GM19351 (cell line): ENCODE measurements around the gene OSBPL1A.
A peak's percentile ranks its signal among the peaks of the same experiment; 100 is the strongest.

ENCODE experiments used
- ATAC-seq: cut with Tn5 transposase; IDR thresholded peaks from one replicate; pipeline ENCODE4 v1.9.1; 2021; ENCODE audit warnings: mild to moderate bottlenecking, moderate library complexity; ENCODE audit not compliant: unreplicated experiment

OSBPL1A gene

DNA sequence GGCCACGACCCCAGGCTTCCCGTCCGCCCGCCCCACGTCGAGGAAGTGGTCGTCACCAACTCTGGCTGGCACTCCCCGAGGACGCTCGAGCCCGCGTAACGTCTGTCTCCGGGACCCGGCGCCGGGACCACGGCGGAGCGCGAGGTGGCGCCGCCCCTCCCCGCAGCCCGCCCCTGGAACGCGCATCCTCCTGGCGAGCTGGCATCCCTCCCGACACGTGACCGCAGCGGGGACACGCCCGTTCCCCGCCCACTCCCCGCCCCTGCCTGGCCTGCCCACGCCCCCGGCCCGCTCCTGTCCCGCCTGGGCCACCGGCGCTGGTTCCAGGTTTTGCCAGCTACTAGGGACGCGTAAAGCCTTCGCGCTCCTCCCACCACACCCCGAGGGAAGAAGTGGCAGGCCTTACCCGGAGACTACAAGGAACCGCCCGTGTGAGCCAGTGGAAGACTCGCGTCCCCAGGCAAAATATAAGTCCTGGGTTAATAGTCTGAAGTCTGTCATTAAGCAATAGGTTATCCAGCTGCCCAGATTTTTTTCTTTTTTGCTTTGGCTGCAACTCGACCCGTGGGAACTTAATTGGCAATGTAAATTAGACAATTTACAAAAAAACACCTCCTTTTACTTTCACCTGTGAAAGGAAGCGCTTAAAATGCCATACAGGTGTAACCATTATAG, at the start of gene OSBPL1A:
Gene OSBPL1A, minus strand, starts transcription at position 131 of the 675 bp plus-strand sequence. CDS start 20,291 bp downstream, outside the sequence.
- ATAC-seq = no peak

DNA sequence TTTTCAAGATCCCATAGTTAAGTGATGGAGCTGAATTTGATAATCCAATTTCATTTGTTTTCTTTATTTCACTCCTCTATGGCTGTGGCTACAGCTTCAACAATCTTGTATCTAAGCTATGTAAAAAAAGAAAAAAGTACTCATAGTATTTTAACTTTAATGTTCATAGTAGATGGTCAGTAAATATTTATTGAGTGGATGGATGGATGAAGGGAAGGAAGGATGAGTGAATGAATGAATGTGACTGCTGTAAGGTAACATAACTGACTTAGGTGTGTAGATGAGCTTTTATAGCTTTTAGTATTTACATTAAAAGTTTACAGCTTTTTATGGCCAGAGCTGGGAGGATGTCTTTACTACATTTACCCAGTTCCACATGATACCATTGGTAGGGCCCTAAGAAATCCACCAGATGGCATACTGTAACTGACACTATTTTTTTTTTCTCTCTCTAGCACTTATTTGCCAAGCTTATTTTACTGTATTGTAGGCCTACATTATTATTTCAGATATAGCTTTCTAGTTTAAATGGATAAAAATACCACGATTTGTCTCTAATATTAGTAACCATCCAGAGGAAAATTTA, 49.4 kb upstream of the OSBPL1A start:
- ATAC-seq = no peak

DNA sequence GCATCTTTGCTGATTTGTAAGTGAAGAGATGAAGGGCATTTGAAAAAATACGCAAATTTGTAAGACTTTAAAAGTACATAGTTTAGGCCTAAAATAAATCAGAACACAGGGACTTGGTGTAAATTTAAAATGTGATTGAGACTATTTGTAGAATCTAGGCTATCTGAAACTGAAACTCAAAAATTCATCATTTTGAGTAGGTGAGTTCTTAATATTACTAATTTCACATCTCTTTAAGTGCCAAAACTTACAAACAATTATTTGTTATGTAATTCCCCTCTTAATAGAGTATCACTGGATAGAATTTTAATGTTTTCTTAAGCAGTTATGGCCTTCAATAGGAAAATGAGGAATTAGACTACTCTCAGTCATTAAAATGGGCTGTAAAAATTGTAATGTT, 48.8 kb upstream of the OSBPL1A start:
- ATAC-seq = peak; percentile 71

DNA sequence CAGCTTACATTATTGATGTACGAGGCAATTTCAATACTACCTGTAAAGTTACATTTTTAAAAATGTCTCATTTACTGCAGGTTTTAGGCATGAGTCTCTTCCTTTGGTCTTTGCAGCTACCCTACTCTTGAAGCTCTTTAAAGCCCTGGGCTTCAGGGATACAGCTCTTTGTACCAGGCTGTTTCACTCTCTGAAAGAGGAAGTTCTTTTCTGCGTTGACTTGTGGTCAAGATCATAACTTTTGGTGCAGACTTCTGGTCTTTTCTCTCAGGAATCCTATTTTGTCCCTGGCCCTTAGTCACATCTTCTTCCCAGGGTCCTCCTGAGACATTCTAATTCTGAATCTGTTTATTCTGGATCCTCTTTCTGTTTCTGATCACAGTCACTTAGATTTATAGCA, 46.2 kb upstream of the OSBPL1A start:
- ATAC-seq = peak; percentile 75

DNA sequence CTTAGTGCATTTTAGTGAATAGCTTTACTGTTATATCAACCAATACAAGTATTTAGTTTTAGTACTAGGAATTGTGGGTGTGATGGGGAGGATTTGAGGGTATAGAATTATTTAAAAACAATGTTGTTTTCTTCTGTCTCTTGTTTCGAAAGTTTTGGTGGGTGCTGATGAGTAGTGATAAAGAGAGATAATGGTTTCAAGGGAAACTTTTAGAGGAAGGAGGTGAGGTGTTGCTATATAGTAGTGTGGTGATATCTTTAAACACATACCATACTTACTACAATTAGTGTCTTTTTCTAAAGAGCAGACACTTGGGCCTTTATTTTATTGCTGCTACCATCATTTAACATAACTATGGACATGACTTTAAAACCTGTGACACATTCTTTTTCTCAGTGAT, 39.3 kb upstream of the OSBPL1A start:
- no peak for ATAC-seq

DNA sequence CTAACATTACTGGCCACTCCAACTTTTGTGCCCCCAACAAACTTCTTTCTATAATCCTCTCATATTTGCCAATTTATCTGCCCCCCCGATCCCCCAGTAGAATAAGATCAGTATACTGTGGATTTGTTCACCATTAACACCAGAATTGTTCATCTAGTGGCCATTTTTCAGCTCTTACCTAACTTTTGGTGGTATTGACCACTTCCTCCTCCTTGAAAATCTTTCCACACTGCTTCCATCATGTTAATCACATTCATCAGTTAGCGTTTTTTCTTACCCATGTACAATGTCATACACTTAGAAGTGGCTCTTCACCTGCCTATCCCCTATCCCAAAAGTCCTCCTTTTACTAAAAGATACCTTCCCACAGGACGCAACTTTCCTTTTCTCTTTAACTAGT, 35.0 kb upstream of the OSBPL1A start:
- no peak for ATAC-seq

DNA sequence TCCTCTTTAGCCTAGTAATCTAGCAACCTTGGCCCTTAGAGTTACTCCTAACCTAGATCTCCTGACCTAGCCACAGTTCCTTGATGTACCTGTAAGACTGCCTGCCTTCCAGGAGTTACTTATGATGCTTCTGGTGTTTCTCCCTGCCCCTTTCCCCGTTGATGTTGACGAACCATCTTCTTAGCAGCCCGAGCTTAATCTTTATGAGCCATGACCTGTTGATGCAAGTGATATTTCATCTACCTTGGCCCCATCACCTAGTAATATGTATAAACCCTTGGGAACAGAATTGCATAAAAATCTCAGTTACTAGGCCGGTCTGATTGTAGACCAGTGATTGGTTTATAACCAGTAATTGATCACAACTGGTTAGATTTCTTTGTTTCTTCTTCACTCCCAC, 31.6 kb upstream of the OSBPL1A start:
- ATAC-seq = no peak

DNA sequence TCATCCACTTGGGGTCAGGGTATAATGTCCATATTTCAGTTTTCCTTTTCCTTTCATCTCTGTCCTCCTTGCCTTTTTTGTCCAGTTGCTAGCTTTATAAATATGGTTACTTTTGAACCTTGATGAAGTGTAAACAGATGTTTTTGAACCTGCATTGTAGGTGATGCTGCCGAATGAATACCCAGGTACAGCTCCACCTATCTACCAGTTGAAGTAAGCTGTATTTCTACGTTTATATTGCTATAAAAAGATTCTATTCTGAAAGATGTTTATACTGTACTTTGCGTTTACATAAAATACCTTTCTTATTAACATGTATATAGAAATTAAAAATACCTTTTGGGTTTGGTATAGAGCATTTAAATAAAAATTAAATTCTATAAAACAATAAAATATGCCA, 31.1 kb upstream of the OSBPL1A start:
- no peak for ATAC-seq

DNA sequence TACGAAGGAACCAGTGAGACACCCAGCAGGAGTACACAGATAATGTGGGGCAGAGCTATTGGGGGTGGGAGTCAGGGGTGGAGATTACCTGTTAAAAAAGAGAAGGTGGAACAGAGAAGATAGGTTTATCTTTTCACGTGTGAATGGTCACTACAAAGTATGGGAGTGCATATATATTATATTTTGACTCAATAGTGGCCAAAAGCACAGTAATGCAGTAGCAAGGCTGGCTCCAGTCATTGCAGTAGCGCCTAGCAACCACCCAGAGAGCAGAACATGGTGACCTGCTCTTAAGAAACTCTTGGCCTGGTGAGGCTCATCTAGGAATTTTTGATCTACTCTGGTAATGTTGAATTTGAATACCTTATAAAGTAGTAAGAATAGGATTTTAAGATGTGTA, 29.9 kb upstream of the OSBPL1A start:
- no peak for ATAC-seq

DNA sequence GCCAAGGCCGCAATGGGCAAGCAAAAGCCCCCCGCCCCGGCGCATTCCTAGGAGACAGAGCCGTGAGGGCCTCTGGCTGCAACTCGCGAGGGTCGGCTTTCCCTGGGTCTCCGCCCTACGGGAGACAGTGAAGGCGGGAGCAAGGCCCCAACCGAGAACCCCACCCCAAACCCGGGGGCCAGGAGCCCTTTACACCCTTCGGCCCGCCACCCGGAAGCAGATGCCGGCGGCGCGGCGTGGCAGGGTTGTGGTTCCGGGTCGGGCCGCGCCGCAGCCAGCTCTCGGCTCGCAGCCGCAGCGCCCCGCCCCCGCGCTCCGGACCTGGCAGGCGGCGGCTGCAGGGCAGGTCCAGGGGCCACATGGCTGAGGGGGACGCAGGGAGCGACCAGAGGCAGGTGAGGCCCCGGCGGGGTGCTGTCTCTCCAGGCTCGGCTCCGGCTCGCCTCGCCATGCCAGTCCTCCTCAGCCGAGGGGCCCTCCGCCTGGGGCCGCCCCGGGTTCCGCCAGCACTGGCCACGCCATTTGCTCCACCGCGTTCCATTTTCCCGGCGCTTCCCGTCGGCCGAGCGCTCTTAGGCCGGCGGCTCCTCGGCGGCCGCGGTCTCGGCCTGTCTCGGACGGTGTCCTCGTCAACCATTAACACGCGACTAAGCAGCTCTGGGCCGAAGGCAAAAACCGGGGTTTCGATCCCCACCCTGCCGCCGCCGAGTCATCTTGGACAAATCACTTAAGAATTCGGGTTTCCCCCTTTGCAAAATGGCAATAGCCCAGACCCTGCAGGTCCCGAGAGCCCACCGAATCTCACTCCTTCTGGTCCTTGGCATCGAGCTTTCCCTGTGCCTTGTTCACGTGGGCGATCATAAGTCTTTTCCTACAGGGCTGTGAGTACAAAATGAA, 29.0 kb upstream of the OSBPL1A start, which contains the start of gene IMPACT:
Gene IMPACT, plus strand, starts transcription at position 273 of the 897 bp plus-strand sequence. Its CDS starts 87 bp downstream, at position 360.
- peak; percentile 86 for ATAC-seq

DNA sequence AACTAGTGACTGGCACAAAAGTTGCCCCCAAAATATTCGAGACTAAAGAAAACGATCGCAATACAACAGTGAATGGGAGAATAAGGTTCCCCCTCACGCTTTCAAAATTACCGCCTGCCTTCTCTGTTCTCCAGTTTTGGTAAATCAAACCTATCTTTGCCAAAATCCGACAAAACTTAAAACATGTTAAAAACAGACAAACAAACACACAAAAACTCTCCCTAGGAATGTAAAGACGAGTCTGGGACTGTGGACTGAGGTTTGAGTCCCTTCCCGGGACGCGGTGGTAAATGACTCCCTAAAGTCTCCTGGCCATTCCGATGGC, 28.4 kb upstream of the OSBPL1A start:
- ATAC-seq = no peak

DNA sequence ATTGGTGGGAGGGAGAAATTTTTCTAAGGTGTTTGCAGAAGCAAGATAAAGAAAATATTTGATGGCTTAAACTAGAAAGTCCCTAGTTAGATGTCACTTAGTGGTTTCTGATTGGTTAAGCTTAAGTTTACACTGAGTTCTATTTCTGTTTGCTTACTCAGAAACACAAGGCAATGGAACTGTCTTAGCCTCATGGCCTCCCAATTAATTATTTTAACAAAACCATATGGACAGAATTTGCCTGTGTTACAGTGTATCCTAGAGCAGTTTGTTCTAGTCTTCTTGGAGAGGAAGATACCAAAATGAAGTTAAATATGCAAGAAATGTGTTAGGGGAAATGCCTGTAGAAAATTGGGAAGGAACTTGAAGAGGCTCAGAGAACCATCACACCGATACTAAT, 24.2 kb upstream of the OSBPL1A start:
- no peak for ATAC-seq

DNA sequence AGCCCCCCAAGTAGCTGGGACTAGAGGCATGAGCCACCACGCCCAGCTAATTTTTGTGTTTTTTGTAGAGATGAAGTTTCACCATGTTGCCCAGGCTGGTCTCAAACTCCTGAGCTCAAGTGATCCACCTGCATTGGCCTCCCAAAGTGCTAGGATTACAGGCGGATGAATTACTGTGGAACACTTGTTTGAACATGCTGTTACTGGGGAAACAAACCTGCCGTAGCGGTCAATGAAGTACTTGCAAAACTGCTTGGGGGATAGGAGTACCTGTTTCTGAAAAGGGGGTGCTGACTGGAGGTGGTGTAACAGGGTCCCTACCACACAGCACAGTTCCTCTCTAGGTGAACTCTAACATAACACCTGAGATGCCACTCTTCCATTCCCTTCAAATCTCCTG, 22.9 kb upstream of the OSBPL1A start:
- ATAC-seq = no peak

DNA sequence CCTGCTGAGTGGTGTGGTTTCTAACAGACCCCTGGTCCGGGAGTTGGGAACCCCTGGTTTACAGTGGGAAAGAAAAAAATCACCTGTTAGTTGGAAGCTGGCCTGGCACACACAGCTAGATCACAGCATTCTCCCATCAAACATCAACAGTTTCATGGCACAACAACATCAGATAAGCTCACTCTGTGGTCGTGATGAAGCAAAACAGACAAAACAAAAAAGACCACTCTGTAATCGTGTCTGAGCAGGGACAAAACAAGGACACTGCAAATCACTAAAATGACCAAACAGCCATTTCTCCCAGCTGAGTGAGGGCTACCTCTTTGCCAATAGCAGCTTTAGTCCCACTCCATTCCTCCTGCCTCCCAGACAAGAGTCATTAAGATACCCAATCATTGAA, 19.9 kb upstream of the OSBPL1A start:
- no peak for ATAC-seq

DNA sequence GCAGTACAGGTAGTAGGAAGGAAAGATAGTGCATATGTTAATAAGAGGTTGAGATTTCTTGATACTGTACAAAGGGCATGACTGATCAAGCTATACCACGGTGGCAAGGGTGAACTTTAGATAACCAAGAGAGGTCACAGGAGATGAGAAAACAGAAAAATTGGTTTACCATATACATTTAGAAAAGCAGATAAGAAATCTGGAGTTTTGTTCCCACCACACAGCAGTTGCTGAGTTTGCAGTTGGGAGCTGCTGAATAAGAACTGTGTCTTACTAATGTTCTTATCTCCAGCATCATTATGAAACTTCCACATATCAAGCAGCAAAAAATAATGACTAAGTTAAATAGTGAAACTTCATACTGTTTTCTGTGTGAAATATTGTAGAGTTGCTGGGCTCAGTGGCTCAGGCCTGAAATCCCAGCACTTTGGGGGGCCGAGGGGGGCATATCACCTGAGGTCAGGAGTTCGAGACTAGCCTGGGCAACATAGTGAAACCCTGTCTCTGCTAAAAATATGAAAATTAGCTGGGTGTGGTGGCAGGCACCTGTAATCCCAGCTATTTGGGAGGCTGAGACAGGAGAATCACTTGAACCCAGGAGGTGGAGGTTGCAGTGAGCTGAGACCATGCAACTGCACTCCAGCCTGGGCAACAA, 16.9 kb upstream of the OSBPL1A start:
- ATAC-seq = no peak

DNA sequence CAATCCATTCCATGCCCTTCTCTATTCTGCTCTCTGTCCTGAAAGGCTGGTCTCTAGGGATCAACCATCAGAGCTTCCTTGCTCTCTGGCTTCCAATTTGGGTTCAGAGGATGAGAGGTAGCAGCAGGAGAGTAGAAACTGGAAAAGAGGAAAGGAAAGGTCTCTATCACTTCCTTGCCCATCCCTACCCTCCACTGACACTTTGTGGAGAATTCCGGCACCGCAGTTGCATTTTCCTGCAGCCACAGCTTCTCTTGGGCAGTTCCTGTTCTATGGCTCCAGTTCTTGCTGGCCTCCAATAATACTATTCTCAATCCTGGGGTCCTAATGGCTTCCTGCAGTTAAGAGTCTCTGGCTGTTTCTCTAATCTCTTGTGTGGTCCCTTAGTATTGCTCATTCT, 15.5 kb upstream of the OSBPL1A start:
- ATAC-seq = no peak

DNA sequence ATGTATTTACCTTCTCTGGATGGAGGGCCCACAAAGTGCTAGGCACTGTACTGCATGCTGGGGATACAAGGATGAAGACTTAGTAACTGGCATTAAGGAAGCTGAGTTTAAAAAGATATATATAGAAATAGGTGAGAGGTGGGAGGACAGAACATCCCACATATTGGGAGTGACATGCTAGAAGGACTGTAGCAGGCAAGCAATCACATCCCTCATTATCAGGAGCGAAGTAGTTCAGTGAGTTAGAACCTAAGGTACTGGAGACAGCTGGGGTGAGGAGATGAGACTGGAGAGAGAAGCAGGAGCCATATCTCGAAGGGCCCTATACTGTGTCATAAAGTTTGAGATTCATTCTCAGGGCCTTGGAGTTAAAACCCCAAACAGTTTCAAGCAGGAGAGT, 10.9 kb upstream of the OSBPL1A start:
- no peak for ATAC-seq

DNA sequence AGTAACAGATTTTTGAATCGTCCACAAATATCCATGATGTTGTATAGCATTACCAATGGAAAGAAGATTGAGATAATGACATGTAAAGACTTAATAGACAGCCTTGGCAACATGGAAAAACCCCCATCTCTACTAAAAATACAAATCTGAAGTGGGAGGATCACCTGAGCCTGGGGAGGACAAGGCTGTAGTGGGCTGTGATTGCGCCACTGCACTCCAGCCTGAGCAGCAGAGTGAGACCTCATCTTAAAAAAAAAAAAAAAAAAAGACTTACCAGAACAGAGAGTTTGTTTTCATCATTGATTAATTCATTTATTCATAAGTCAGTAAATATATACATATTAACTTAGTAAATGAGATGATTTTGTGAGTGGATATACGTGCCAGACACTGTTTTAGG, 7.0 kb upstream of the OSBPL1A start:
- ATAC-seq = no peak

DNA sequence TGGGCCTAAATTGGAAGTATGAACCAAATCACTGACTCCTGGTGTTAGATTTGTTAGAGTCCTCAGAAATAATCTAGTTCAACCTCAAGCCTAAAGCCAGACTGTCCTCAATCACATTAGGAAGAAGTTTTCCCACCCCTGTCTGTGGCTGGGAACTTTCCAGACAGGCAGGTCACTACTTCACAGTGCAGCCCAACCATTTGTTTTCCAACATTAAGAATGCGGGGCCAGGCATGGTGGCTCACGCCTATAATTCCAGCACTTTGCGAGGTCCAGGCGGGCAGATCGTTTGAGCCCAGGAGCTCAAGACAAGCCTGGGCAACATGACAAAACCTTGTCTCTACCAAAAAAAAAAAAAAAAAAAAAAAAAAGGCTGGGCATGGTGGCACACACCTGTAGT, 5.5 kb upstream of the OSBPL1A start:
- no peak for ATAC-seq

DNA sequence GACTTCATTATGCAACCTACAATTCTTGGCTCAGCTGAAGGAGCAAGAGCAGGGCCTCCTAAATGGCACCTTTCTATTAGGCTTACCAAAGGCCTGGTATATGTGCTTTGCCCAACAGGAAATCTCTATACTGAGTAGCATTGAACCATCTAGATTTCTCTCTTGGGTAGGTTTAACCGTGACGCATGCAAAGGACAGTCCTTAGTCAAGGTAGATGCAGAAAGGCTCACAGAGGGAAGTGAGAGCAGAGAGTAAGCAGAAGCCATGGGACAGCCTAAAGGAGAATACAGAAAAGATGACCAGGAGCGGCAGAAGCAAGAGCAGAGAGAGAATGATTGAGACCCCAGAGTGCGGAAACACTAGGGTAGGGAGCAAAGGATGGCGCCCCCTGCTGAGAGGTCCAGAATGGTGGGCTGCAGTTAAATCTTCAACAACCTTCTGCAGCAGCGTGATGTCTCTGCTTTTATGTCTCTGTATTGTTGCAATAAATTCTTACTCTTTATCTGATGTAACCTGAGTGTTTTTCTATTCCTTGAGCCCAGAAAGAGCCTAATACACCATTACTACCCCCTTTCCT, 4.7 kb upstream of the OSBPL1A start:
- no peak for ATAC-seq

DNA sequence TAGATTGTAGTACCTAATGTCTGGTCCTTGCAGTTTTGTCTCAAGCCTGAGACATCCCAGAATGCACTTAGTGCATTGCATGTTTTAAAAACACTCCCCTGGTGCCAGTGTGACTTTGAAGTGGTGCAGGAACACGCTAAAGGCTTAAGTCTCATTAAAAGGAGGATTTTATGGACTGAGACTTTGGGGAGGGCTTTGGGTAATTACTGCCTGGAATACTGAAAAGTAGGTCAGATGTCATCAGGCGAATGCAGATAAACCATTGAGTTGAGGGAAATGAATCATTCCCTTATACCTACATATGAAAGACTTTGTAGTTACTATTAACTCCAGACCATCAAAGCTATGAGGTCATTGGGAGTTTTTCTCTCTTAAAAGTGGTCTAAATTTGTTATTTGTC, 3.0 kb upstream of the OSBPL1A start:
- no peak for ATAC-seq
